GM12874 (cell line): ENCODE data around the gene GABRR3.

ENCODE experiments used
- CTCF ChIP-seq: IDR thresholded peaks from 2 replicates; pipeline ENCODE4 v1.5.1; 2011; ENCODE audit warnings: low read depth, mild to moderate bottlenecking, control low read depth, low read length, moderate library complexity; ENCODE audit not compliant: insufficient read depth

The GABRR3 gene

GRCh38 chr3:97988784-97989568, 46.1 kb downstream of the GABRR3 start:
- no peak for TF ChIP-seq CTCF

GRCh38 chr3:97987306-97987705, 47.8 kb downstream of the GABRR3 start:
- no peak for TF ChIP-seq CTCF

GRCh38 chr3:97983933-97984491, 51.1 kb downstream of the GABRR3 start:
- TF ChIP-seq CTCF, result no peak

GRCh38 chr3:97981886-97982285, 53.2 kb downstream of the GABRR3 start:
- no peak for TF ChIP-seq CTCF

GRCh38 chr3:97979610-97980009, 55.5 kb downstream of the GABRR3 start:
- TF ChIP-seq CTCF, result no peak

- no peak for TF ChIP-seq CTCF
These were observed 59.6 kb downstream of the GABRR3 start for GRCh38 chr3:97975466-97975865.

GRCh38 chr3:97974996-97975395, 60.1 kb downstream of the GABRR3 start:
- TF ChIP-seq CTCF, result no peak
